ENCODE measurements around the gene CELF4. TPM values are rescaled to one million over a fixed set of nuclear protein-coding genes. Genes with fewer than 3 reads are reported as not detected.

CELF4 gene
- total RNA-seq, 1 experiment from 2014 or later, result 0.11 TPM

- intact Hi-C loops (cut with micrococcal nuclease; ENCODE audit: unreplicated experiment), result loop anchor here (5.0 kb wide), 1 partner anchor 318 kb away; no protein-coding TSS in a partner anchor
- ChIA-PET POLR2A (no interaction called here), CTCF (interaction anchor here (0.6 to 1.0 kb wide), 2 partner anchors 13 to 393 kb away, joined by 3 read pairs; no protein-coding TSS in a partner anchor)
- Mint-ChIP-seq H3K36me3 (ENCODE audit: insufficient read depth, unreplicated experiment) (no peaks in the 10 kb centered on the region), H3K27me3 (ENCODE audit: insufficient read depth, unreplicated experiment) (no peaks in the 10 kb centered on the region), H3K4me3 (ENCODE audit: unreplicated experiment) (no peak overlapping the region), H3K9me3 (ENCODE audit: unreplicated experiment) (no peaks in the 10 kb centered on the region), H3K4me1 (ENCODE audit: low read depth, unreplicated experiment) (no peaks in the 10 kb centered on the region), H3K27ac (ENCODE audit: unreplicated experiment) (no peak overlapping the region)
- peak in 1 of 2 experiments; percentile 38 for TF ChIP-seq CTCF (IDR thresholded peaks at IDR 0.05; ENCODE audit: insufficient read depth in 1 of 2, low read depth in 1 of 2, low read length in 1 of 2, severe bottlenecking in 1 of 2, unreplicated experiment in 1 of 2)
- H3K4me3 ChIP-seq (ENCODE audit: low read depth, low read length), result no peak overlapping the region
- no peaks in the 10 kb centered on the region for H3K9me3 ChIP-seq
- peak in 1 of 2 experiments; percentile 13 for DNase-seq
- no peaks in the 10 kb centered on the region for H3K4me1 ChIP-seq
- H3K27me3 ChIP-seq (replicated peaks; ENCODE audit: control insufficient read depth, insufficient read depth, low read length), result no peaks in the 10 kb centered on the region
- no peaks in the 10 kb centered on the region for H3K36me3 ChIP-seq (ENCODE audit: control insufficient read depth, insufficient read depth, low read length)
- BruUV-seq (replicated peaks), result no TSS peak
Measured at GRCh38 chr18:37335409-37335736, 230.2 kb downstream of the CELF4 start.

DNA sequence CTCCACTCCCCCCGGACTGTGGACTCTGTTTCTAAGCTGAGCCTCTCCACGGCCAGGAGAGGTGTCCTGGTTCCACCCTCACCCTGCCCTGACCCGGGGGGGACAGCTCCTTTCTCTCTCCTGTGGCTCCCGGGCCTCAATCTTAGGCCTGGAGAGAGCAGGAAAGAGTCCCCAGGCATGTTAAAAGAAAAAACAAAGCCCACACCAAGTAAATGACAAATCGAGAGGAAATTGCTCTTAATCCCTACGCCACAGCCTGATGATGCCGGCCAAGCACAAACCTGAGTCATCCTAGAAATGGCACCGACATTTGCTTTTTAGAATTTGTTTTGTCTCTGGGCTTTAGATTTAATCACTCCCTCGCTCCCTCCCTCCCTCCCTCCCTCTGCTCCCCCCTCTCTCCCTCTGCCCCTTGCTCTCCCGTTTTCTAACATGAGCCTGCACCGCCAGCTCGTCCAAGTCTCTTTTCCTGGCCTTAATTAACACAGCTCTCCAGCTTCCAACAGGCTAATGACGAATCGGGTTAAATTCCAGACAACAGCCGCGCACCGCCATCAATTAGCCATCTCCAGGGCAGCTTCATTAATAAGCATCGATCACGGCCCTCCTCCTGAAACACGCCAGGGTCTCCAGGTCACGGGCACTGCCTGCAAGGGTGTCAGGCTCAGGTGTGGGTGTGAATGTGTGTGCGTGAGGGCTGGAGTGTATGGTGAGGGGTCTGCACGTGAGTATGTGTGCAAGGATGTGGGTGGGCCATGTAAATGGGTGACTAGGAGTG lies 230.8 kb downstream of the CELF4 start:
- no peak overlapping the region for H3K4me3 ChIP-seq (ENCODE audit: low read depth, low read length)
- no peaks in the 10 kb centered on the region for H3K4me1 Mint-ChIP-seq (ENCODE audit: low read depth, unreplicated experiment)
- no peak for DNase-seq
- no peaks in the 10 kb centered on the region for H3K9me3 Mint-ChIP-seq (ENCODE audit: unreplicated experiment)
- H3K36me3 Mint-ChIP-seq (ENCODE audit: insufficient read depth, unreplicated experiment), result no peaks in the 10 kb centered on the region
- H3K4me1 ChIP-seq, result no peaks in the 10 kb centered on the region
- H3K27me3 Mint-ChIP-seq (ENCODE audit: insufficient read depth, unreplicated experiment), result no peaks in the 10 kb centered on the region
- TF ChIP-seq CTCF (IDR thresholded peaks at IDR 0.05; ENCODE audit: insufficient read depth in 1 of 2, low read depth in 1 of 2, low read length in 1 of 2, severe bottlenecking in 1 of 2, unreplicated experiment in 1 of 2), result no peak
- no peak overlapping the region for H3K4me3 Mint-ChIP-seq (ENCODE audit: unreplicated experiment)
- no peaks in the 10 kb centered on the region for H3K27me3 ChIP-seq (replicated peaks; ENCODE audit: control insufficient read depth, insufficient read depth, low read length)
- no peaks in the 10 kb centered on the region for H3K9me3 ChIP-seq
- H3K36me3 ChIP-seq (ENCODE audit: control insufficient read depth, insufficient read depth, low read length), result no peaks in the 10 kb centered on the region
- intact Hi-C loops (cut with micrococcal nuclease; ENCODE audit: unreplicated experiment), result loop anchor here (5.0 kb wide), 1 partner anchor 318 kb away; no protein-coding TSS in a partner anchor
- ChIA-PET CTCF (interaction anchor here (0.6 to 1.0 kb wide), 3 partner anchors 13 to 615 kb away, joined by 3 read pairs; no protein-coding TSS in a partner anchor), POLR2A (no interaction called here)
- no TSS peak for BruUV-seq (replicated peaks)
- no peak overlapping the region for H3K27ac Mint-ChIP-seq (ENCODE audit: unreplicated experiment)

DNA sequence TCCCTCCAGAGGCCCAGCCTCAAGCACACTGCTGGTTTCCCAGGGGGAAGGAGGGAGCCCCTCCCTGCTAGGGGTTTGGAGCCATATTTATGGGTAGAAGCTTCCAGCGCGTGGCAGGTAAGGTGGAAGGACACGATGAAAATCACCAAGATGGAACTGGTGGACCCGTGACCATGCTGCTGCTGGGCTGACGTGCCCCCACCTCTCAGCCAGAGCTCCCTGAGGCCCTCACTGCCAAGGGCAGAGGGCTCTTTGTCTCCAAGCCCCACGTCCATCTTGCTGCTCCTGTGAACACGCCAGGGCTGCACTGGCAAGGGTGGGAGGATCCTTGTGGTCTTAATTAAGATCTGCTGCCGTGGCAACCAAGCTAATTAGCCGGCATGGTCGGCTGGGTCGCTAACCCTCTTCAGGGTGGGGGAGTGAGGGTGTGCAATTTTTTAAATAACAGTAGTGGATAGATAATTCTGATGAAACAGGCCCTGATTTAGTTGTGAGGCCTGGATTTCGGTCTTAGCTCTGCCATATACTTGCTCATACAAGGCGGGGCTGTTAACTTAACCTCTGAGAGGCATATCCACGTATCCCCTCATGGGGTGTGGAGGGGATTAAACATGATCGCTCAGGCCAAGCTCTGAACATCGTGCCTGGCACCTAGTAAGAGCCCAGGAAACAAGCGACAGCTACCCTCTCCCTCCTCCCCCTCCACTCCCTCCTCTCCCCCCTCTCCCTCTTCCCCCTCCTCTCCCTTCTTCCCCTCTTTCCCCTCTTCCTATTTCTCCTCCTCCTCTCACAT lies 232.8 kb downstream of the CELF4 start:
- Histone ChIP-seq H3K4me1 (no peaks in the 10 kb centered on the region), H3K4me3 (ENCODE audit: low read depth, low read length) (no peak overlapping the region), H3K36me3 (ENCODE audit: control insufficient read depth, insufficient read depth, low read length) (no peaks in the 10 kb centered on the region), H3K9me3 (no peaks in the 10 kb centered on the region), H3K27me3 (replicated peaks; ENCODE audit: control insufficient read depth, insufficient read depth, low read length) (no peaks in the 10 kb centered on the region)
- Mint-ChIP-seq H3K27ac (ENCODE audit: unreplicated experiment) (no peak overlapping the region), H3K9me3 (ENCODE audit: unreplicated experiment) (no peaks in the 10 kb centered on the region), H3K36me3 (ENCODE audit: insufficient read depth, unreplicated experiment) (no peaks in the 10 kb centered on the region), H3K27me3 (ENCODE audit: insufficient read depth, unreplicated experiment) (no peaks in the 10 kb centered on the region), H3K4me1 (ENCODE audit: low read depth, unreplicated experiment) (no peaks in the 10 kb centered on the region), H3K4me3 (ENCODE audit: unreplicated experiment) (no peak overlapping the region)
- intact Hi-C loops (cut with micrococcal nuclease; ENCODE audit: unreplicated experiment), result no loop called here
- no peak for TF ChIP-seq CTCF (IDR thresholded peaks at IDR 0.05; ENCODE audit: insufficient read depth in 1 of 2, low read depth in 1 of 2, low read length in 1 of 2, severe bottlenecking in 1 of 2, unreplicated experiment in 1 of 2)
- ChIA-PET POLR2A (no interaction called here), CTCF (no interaction called here)
- no peak for DNase-seq
- no TSS peak for BruUV-seq (replicated peaks)
